GM19239 (cell line): Measurements from ENCODE around the gene PCDHGA1.
"Not testable (repeated sequence)": the region's sequence is repeated elsewhere in the genome, so short reads cannot be mapped to it uniquely, and the experiment has no call there.

Source experiments
- DNase-seq: peaks from one replicate; pipeline ENCODE4 v3.0.0; 2011; ENCODE audit warnings: low spot score; ENCODE audit not compliant: insufficient read length
- FAIRE-seq: peaks from 2 replicates; lab custom pipeline; 2011; peaks lifted over from hg19 to GRCh38; lab: Jason Lieb, UNC

PCDHGA1 gene

GRCh38 chr5:141407790-141408505 lies 77.6 kb downstream of the PCDHGA1 start, which contains the start of gene PCDHGB6:
Gene PCDHGB6 (plus strand): TSS chr5:141408021. CDS start chr5:141408203, 182 bp downstream.
- peak; percentile 84 for FAIRE-seq
- DNase-seq: peak; percentile 44

DNA sequence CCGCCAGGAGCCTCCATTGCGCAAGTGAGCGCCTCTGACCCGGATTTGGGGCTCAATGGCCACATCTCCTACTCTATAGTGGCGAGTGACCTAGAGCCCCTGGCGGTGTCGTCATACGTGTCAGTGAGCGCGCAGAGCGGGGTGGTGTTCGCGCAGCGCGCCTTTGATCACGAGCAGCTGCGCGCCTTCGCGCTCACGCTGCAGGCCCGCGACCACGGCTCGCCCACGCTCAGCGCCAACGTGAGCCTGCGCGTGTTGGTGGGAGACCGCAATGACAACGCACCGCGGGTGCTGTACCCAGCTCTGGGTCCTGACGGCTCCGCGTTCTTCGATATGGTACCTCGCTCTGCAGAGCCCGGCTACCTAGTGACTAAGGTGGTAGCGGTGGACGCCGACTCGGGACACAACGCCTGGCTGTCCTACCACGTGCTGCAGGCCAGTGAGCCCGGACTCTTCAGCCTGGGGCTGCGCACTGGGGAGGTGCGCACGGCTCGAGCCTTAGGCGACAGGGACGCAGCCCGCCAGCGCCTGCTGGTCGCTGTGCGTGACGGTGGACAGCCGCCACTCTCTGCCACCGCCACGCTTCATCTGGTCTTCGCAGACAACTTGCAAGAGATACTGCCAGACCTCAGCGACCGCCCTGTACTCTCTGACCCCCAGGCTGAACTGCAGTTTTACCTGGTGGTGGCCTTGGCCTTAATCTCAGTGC lies 79.4 kb downstream of the PCDHGA1 start:
- DNase-seq (no peak), FAIRE-seq (no peak)

- FAIRE-seq: no peak
- no peak for DNase-seq
Observed at GRCh38 chr5:141411575-141411974, 81.3 kb downstream of the PCDHGA1 start.

GRCh38 chr5:141412854-141413539 lies 82.7 kb downstream of the PCDHGA1 start, which contains the start of gene PCDHGA10:
Gene PCDHGA10 (plus strand): TSS chr5:141412987. CDS start chr5:141413176, 189 bp downstream.
- FAIRE-seq (peak; percentile 23), DNase-seq (peak; percentile 68)

DNA sequence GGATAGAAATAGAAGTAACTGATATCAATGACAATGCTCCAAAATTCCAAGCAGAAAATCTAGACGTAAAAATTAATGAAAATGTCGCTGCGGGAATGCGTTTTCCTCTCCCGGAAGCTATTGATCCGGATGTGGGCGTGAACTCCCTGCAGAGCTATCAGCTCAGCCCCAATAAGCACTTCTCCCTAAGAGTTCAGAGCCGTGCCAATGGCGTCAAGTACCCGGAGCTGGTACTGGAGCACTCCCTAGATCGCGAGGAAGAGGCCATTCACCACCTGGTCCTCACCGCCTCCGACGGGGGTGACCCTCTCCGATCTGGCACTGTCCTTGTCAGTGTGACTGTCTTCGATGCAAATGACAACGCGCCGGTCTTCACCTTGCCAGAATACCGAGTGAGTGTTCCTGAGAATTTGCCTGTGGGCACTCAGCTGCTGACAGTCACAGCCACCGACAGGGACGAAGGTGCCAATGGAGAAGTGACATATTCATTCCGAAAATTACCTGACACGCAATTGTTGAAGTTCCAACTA lies 83.3 kb downstream of the PCDHGA1 start:
- DNase-seq (no peak), FAIRE-seq (no peak)

- DNase-seq, FAIRE-seq: not testable (repeated sequence)
Observed at GRCh38 chr5:141414548-141415274, 84.4 kb downstream of the PCDHGA1 start.

GRCh38 chr5:141415275-141415618 lies 84.9 kb downstream of the PCDHGA1 start:
- FAIRE-seq, DNase-seq: not testable (repeated sequence)

GRCh38 chr5:141417494-141418172 lies 87.3 kb downstream of the PCDHGA1 start, which contains the start of gene PCDHGB7:
Gene PCDHGB7 (plus strand): TSS chr5:141417677. CDS start chr5:141417860, 183 bp downstream.
- peak; percentile 68 for FAIRE-seq

GRCh38 chr5:141419074-141419880 lies 89.0 kb downstream of the PCDHGA1 start:
- DNase-seq (no peak), FAIRE-seq (no peak)

More at GRCh38 chr5:141417494-141418172, 87.3 kb downstream of the PCDHGA1 start, which contains the start of gene PCDHGB7:
- DNase-seq: peak; percentile 65

DNA sequence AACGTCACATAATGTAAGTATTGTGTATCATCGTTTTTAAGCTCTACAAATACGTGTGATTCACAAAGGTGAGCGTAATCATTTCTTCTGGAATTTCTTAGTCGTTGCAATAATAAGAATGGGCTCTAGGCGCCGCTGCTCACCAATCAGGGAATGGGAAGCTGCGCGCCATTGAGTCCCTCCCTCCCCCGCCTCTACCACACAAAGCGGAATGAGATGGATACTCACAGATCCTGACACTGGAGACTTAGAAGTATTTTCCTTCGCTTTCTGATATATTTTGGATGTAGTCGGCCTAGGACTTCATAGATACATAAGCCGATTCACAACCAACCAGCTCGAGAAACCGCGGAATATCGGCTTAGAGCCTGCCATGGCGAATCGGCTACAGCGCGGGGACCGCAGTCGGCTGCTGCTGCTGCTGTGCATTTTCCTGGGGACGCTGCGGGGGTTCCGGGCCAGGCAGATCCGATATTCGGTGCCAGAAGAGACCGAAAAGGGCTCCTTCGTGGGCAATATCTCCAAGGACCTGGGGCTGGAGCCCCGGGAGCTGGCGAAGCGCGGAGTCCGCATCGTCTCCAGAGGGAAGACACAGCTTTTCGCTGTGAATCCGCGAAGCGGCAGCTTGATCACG lies 90.7 kb downstream of the PCDHGA1 start, which contains the start of gene PCDHGA11:
TSS of gene PCDHGA11 (plus strand) at position 197 of the 634 bp plus-strand sequence. CDS start at position 374, 177 bp downstream.
- peak; percentile 48 for DNase-seq
- peak; percentile 73 for FAIRE-seq

- DNase-seq (no peak), FAIRE-seq (no peak)
Observed at GRCh38 chr5:141421489-141421855, 91.2 kb downstream of the PCDHGA1 start.

DNA sequence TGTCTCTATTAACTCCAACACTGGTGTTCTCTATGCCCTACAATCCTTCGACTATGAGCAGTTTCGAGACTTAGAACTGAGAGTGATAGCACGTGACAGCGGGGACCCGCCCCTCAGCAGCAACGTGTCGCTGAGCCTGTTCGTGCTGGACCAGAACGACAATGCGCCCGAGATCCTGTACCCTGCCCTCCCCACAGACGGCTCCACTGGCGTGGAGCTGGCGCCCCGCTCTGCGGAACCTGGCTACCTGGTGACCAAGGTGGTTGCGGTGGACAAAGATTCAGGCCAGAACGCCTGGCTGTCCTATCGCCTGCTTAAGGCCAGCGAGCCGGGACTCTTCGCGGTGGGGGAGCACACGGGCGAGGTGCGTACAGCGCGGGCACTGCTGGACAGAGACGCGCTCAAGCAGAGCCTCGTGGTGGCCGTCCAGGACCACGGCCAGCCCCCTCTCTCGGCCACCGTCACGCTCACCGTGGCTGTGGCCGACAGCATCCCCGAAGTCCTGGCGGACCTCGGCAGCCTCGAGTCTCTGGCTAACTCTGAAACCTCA lies 92.5 kb downstream of the PCDHGA1 start:
- DNase-seq (no peak), FAIRE-seq (no peak)

DNA sequence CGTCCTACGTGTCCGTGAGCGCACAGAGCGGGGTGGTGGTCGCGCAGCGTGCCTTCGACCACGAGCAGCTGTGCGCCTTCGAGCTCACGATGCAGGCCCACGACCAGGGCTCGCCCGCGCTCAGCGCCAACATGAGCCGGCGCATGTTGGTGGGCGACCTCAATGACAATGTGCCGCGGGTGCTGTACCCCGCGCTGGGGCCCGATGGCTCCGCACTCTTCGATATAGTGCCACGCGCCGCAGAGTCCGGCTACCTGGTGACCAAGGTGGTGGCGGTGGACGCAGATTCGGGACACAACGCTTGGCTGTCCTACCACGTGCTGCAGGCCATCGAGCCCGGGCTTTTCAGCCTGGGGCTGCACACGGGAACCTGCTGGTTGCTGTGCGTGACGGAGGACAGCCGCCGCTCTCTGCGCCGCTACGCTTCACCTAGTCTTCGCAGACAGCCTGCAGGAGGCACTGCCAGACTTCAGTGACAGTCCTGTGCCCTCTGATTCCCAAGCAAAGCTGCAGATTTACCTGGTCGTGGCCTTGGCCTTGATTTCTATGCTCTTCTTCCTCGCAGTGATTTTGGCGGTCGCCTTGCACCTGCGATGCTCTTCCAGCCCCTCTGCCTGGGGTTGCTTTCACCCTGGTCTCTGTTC lies 97.6 kb downstream of the PCDHGA1 start:
- no peak for FAIRE-seq
- DNase-seq: no peak

GRCh38 chr5:141430332-141431113 lies 100.2 kb downstream of the PCDHGA1 start, which contains the start of gene PCDHGA12:
Gene PCDHGA12 (plus strand): TSS chr5:141430507. CDS start chr5:141430760, 253 bp downstream.
- FAIRE-seq (peak; percentile 84), DNase-seq (no peak)

DNA sequence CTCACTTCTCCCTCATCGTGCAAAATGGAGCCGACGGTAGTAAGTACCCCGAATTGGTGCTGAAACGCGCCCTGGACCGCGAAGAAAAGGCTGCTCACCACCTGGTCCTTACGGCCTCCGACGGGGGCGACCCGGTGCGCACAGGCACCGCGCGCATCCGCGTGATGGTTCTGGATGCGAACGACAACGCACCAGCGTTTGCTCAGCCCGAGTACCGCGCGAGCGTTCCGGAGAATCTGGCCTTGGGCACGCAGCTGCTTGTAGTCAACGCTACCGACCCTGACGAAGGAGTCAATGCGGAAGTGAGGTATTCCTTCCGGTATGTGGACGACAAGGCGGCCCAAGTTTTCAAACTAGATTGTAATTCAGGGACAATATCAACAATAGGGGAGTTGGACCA lies 101.0 kb downstream of the PCDHGA1 start:
- DNase-seq: no peak
- no peak for FAIRE-seq

DNA sequence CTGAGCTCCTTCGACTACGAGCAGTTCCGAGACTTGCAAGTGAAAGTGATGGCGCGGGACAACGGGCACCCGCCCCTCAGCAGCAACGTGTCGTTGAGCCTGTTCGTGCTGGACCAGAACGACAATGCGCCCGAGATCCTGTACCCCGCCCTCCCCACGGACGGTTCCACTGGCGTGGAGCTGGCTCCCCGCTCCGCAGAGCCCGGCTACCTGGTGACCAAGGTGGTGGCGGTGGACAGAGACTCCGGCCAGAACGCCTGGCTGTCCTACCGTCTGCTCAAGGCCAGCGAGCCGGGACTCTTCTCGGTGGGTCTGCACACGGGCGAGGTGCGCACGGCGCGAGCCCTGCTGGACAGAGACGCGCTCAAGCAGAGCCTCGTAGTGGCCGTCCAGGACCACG lies 102.0 kb downstream of the PCDHGA1 start:
- not testable (repeated sequence) for FAIRE-seq, DNase-seq
